ENCODE data around the gene SNAI3. TPM values are rescaled to one million over a fixed set of nuclear protein-coding genes. Genes with fewer than 3 reads are reported as not detected.

SNAI3 gene
- total and polyA plus RNA-seq, 2 experiments from 2014 or later = 10.3 to 19.4 TPM

- no peak for TF ChIP-seq CTCF (conservative IDR thresholded peaks at IDR 0.05; ENCODE audit: low read depth in 2 of 2)
- no peak for TF ChIP-seq CREB1 (CRISPR knock-in tag; IDR thresholded peaks at IDR 0.05; ENCODE audit: low read depth)
- no peak for TF ChIP-seq NANOG (IDR thresholded peaks at IDR 0.05; ENCODE audit: borderline replicate concordance)
- TF ChIP-seq POLR2AphosphoS5 (IDR thresholded peaks at IDR 0.05; ENCODE audit: low read depth) = no peak
- no peak for TF ChIP-seq ZNF462 (CRISPR knock-in tag; IDR thresholded peaks at IDR 0.05)
- no peak for TF ChIP-seq JUNB (IDR thresholded peaks at IDR 0.05; ENCODE audit: unreplicated experiment)
- no peak for TF ChIP-seq ZNF114 (CRISPR knock-in tag; IDR thresholded peaks at IDR 0.05)
Observed at GRCh38 chr16:88716201-88716600, 29.9 kb upstream of the SNAI3 start (continued).

Data from GM23338 (cell line).